GM21528 (cell line): ENCODE results near the gene PLTP.
"Not testable (repeated sequence)": the region's sequence is repeated elsewhere in the genome, so short reads cannot be mapped to it uniquely, and the experiment has no call there.

ENCODE experiments used
- ATAC-seq: cut with Tn5 transposase; IDR thresholded peaks from one replicate; pipeline ENCODE4 v1.9.1; 2021; ENCODE audit warnings: mild to moderate bottlenecking, moderate library complexity; ENCODE audit not compliant: unreplicated experiment, low FRiP score

Gene PLTP, protein sequence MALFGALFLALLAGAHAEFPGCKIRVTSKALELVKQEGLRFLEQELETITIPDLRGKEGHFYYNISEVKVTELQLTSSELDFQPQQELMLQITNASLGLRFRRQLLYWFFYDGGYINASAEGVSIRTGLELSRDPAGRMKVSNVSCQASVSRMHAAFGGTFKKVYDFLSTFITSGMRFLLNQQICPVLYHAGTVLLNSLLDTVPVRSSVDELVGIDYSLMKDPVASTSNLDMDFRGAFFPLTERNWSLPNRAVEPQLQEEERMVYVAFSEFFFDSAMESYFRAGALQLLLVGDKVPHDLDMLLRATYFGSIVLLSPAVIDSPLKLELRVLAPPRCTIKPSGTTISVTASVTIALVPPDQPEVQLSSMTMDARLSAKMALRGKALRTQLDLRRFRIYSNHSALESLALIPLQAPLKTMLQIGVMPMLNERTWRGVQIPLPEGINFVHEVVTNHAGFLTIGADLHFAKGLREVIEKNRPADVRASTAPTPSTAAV

GRCh38 chr20:45911486-45912343, at the start of gene PLTP:
Gene PLTP (minus strand): TSS chr20:45912155. CDS start chr20:45911452, 703 bp downstream.
- ATAC-seq: no peak

DNA sequence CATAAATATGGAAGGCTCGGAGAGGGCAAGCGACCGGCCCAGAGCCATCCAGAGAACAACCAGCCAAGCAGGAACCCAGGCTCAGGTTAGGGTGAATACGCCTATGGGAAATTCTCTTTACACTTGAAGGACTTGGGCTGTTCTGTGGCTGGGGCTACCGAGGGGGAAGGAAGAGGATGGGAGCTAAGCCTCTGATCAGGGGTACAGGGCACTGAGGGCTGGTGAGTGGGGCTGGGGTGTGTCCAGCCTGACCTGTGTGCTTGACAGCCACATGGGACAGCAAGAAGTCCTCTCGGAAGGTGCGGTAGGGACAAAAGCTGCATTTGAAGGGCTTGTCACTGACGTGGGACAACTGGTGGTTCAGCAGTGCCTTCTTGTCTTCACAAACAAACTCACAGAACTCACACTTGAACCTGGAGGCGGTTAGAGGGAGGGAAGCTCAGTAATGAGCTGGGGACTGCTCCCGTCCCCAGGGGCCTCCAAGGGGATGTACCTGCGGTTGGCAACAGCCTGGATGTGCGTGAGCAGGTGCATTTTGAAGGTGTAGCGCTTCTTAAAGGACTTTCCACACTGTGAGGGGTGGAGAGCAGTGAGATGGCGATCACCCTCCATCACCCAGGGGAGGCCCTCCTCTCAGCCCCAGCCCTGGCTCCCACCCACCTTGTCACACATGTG, 48.1 kb upstream of the PLTP start:
- no peak for ATAC-seq

GRCh38 chr20:45959126-45959525, 47.2 kb upstream of the PLTP start:
- ATAC-seq: no peak

GRCh38 chr20:45958593-45958992, 46.6 kb upstream of the PLTP start:
- no peak for ATAC-seq

DNA sequence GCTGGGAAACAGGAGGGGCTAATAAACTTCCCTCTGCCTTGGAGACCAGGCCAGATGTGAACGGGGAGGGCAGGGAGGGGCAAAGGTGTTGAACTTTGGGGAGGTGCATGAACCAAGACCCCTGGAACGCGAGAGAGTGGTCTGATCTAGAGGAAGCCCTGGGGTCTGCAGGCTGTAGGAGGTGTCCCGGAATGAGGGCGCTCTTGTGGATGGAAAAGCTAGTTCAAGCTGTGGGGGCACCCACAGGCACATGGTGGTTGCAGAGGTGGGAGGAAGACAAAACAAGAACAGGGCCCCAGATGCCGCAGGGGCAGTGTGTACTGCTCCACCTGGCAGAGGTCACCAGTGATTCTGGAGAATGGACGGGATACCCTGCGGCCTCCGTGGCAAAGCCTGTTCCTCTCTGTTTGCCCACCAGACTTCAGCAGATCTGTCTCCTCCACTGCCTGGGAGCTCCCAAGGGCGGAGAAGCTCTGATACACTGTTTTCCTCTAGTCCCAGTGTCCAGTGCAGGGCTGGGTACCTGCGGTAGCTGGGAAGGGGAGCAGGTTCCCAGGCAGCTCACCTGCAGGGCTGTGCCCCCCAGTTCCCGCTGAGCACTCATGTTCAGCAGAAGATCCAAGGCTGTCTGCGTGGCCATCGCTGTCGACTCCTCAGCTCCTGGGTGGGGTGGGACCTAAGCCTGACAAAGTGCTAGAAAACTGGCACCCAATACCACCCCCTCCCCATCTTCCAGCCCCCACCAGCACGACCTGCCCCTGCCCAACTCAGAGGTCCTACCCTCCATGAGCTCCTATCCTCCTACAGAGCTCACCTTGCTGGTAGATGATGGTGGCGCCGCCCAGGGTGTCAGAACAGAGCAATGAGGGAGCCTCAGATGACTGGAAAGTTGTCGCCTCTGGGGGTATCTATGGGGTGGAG, 45.3 kb upstream of the PLTP start:
- ATAC-seq: no peak

- ATAC-seq: not testable (repeated sequence)
These were observed 44.4 kb upstream of the PLTP start for GRCh38 chr20:45956326-45956725.

GRCh38 chr20:45953672-45954071, 41.7 kb upstream of the PLTP start:
- ATAC-seq: no peak

DNA sequence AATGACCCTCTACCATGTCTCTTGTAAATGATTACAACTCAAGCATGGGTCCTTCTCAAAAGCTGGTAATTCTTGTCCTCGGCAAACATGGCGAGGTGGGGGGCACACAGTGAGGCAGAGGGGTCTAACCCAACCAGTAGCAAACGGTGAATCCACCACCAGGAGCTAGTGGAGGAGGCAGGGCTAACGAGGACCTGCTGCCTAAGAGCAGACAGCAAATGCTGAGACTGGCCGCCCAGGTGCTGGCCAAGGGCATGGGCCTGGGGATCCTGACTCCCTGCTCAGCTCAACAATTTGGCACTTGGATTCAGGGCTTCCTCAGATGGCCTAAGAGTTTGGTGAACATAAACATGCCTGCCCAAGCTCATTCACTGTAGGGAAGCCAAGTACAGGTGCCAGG, 40.9 kb upstream of the PLTP start:
- ATAC-seq: no peak

DNA sequence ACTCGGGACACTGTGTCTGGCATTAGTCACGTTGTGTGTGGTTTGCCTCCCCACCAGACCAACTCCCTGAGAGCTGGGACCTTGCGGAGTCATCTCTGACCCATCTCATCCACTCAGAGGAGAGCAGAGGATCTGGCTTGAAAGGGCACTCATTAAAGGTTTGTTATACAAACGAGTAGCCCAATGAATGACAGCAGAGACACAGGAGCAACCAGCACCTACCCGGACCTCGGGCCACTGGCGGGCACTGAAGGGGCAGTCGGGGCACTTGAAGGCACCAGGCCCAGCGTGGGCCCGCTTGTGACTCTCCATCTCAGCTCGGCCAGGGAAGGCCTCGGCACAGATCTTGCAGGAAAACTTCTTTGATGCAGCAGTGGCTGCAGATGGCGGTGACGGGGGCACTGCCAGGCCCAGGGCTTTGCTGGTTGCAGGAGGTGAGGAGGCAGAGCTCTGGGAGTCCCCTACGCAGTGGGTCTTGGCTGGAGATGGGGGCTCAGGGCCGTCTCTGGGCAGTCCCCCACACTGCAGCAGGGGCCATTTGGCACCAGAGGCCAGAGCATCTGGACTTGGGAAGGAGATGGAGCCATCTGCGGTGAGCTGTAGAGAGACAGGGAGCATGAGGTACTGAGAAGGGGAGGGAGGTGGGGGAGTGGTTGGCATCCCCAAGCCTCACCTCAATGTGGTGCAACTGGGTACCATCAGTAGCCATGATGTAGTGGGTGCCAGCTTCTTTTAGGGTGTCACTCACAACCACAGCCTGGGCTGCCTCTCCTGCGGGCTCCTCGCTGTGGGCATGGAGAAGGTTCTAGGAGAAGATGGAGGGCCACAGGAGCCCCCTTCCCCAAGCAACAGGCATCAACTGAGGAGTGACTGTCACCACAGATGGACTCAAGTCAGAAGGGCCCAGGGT, 40.2 kb upstream of the PLTP start:
- ATAC-seq: no peak

GRCh38 chr20:45950330-45950646, 38.3 kb upstream of the PLTP start:
- no peak for ATAC-seq

DNA sequence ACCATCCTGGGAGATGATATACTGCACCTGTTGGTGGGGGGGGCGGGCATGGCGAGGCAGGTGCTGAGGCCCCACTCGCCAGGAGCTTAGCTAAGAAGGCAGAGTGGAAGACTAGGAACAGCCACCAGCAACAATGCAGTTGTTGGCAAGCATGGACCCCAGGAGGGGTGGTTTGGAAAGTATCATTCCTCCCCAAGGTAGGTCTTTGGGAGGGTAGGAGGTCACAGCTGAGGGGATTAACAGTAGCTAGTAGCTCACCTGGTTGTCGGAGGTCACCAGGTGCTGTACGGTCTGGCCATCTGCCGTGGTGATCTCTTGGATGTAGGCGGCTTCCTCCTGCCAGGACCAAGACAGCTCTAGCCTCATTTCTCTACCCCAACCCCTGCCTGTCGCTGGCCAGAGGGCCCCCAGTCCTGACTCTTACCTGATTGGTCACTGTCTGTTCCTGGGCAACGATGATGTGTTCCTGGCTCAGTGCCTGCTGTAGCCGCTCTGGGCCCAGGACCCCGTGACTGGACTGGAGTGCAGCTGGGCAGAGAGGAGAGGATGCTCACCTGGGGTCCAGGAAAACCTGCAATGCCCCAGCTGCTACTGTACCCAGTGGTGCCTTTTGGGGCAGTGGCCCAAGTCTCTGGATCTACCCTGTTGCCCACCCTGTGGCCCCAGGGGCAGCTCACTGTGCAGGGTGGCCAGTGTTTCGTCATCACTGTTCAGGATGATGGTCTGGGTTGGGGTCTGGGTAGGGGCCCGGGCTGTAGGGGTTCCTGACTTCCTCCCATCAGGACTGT, 37.8 kb upstream of the PLTP start:
- ATAC-seq: no peak

- no peak for ATAC-seq
These were observed 37.0 kb upstream of the PLTP start for GRCh38 chr20:45948742-45949541.

DNA sequence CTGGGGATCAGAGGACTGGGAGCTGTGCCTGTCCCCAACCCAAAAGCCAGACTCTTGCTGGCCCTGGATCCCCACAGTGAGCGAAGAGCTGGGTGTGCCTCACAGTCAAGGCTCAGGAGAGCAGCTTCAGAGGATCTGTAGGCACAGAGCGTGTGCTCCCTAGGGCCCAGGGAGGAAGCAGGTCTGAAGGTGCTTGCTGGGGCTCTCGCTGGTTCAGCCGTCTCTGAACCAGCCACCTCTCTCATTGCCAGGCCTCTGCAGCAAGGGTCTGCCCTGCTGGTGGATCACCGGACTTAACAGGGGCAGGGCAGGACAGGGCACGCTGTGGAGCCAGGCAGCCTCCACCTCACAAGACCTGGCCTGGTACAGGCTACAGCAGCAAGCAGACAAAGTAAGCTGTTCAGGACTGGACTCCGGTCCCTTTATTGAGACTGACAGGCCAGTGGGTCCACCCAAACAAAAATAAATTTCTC, 36.3 kb upstream of the PLTP start:
- ATAC-seq: no peak

GRCh38 chr20:45947110-45947866, 35.3 kb upstream of the PLTP start:
- no peak for ATAC-seq

DNA sequence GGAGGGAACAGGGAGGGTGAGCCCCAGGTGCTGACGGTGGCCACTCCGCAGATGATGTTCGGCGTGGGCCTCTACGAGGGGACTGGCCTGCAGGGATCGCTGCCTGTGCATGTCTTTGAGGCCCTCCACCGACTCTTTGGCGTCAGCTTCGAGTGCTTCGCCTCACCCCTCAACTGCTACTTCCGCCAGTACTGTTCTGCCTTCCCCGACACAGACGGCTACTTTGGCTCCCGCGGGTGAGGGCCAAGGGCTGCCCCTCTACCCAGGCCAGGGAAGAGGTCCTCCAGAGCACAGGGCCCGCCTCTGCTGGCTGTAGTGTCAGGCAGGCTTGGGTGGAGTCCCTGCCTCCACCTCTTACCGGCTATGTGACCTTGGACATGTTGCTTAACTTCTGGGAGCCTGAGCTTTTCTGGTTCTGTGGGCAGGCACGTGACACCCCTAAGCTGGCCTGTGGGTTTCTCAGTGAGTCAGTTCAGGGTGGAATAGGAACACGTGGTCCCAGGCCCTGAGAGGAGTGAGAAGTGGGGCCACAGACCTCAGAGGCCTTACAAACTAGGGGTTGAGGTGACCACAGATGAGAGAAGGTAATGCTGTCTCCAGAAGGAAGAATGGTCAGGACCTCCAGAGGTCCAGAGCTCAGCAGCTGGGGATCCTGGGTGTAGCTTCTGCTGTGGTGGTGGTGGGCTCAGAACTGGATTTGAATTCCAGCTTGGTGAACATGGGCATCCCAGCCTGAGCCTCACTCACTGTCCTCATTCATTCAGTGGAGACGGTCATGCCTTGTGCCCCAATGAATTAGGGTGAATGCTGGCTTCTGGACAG, 34.4 kb upstream of the PLTP start:
- ATAC-seq: no peak

DNA sequence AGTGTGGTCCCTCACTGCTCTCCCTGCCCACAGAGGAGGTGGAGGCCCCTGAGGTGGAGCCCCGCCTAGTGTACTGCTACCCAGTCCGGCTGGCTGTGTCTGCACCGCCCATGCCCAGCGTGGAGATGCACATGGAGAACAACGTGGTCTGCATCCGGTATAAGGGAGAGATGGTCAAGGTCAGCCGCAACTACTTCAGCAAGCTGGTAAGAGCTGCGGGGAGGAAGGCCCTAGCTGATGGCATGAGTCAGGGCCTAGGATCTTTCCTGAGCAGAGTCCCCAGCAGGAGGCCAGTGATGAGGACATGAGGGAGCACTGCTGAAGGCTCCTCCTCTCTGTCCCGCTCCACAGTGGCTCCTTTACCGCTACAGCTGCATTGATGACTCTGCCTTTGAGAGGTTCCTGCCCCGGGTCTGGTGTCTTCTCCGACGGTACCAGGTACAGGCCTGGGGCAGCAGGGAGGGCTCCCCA, 33.8 kb upstream of the PLTP start:
- no peak for ATAC-seq
